ENCODE results near the gene ATP6V0B.

The ATP6V0B gene

DNA sequence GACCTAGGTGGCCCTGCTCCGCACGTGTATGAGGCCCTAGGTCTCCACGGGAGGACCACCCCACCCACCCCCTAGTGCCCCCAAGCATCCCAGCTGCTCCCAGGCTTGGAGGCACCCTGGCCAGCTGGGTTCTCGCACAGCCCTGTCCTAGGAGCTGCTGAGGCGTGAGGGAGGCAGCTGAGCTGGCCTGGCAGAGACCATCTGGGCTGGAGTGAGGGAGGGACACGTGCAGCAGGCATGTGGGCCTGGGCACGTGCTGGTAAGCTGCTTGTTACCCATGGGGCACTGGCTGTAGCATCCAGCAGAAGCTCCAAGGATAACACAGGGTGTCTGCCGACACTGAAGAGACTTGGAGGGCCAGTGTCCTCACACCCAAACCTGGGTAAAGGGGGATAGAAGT is 46.4 kb downstream of the ATP6V0B start:
- Histone ChIP-seq H3K9me3 (no peaks in the 10 kb centered on the region), H3K4me3 (ENCODE audit: low read depth in 1 of 2, low read length in 1 of 2) (no peak overlapping the region), H3K4me1 (ENCODE audit: control insufficient read depth in 1 of 2, insufficient read depth in 1 of 2, low read depth in 1 of 2, low read length in 1 of 2) (no peaks in the 10 kb centered on the region), H3K27ac (no peak overlapping the region), H3K36me3 (no peaks in the 10 kb centered on the region), H3K27me3 (no peaks in the 10 kb centered on the region)
- TF ChIP-seq, protein P1, sequence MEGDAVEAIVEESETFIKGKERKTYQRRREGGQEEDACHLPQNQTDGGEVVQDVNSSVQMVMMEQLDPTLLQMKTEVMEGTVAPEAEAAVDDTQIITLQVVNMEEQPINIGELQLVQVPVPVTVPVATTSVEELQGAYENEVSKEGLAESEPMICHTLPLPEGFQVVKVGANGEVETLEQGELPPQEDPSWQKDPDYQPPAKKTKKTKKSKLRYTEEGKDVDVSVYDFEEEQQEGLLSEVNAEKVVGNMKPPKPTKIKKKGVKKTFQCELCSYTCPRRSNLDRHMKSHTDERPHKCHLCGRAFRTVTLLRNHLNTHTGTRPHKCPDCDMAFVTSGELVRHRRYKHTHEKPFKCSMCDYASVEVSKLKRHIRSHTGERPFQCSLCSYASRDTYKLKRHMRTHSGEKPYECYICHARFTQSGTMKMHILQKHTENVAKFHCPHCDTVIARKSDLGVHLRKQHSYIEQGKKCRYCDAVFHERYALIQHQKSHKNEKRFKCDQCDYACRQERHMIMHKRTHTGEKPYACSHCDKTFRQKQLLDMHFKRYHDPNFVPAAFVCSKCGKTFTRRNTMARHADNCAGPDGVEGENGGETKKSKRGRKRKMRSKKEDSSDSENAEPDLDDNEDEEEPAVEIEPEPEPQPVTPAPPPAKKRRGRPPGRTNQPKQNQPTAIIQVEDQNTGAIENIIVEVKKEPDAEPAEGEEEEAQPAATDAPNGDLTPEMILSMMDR (IDR thresholded peaks at IDR 0.05): no peak

DNA sequence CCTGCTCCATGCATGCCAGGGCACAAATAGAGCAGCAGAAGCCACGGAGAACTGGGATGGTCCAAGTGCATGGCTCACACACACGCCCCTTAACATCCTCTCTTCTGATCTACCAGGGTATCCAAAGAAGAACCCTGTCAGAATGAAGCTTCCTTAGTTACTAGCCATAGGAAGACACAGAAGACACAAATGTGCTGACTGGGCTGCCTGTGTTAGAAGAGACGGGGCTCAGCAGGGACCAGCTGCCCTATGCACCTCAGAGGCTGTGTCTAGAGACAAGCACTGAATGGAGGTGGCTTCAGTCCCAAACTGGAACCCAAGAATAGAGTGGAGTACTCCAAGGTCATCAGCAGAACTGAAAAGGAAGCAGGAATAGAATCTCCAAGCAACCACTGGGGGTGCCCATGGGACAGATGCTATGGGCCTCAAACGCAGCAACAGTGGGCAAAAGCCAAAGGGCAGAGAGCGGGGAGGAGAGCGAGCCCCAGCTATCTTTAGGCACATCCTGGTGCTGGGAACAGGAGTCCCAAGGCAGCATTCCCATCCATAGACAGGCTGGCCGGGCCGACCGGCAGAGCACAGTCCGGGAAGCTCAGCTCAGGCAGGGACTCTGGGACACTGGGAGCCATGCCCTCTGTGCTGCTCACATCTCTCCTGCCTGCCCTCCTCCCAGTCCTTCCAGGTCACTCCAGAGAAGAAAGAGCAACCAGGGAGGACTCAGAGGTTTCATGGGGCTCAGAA is 47.0 kb downstream of the ATP6V0B start:
- Histone ChIP-seq H3K4me1 (ENCODE audit: control insufficient read depth in 1 of 2, insufficient read depth in 1 of 2, low read depth in 1 of 2, low read length in 1 of 2) (no peaks in the 10 kb centered on the region), H3K27me3 (no peaks in the 10 kb centered on the region), H3K36me3 (no peaks in the 10 kb centered on the region), H3K27ac (no peak overlapping the region), H3K9me3 (no peaks in the 10 kb centered on the region), H3K4me3 (ENCODE audit: low read depth in 1 of 2, low read length in 1 of 2) (no peak overlapping the region)
- TF ChIP-seq, protein P1 (IDR thresholded peaks at IDR 0.05): no peak

DNA sequence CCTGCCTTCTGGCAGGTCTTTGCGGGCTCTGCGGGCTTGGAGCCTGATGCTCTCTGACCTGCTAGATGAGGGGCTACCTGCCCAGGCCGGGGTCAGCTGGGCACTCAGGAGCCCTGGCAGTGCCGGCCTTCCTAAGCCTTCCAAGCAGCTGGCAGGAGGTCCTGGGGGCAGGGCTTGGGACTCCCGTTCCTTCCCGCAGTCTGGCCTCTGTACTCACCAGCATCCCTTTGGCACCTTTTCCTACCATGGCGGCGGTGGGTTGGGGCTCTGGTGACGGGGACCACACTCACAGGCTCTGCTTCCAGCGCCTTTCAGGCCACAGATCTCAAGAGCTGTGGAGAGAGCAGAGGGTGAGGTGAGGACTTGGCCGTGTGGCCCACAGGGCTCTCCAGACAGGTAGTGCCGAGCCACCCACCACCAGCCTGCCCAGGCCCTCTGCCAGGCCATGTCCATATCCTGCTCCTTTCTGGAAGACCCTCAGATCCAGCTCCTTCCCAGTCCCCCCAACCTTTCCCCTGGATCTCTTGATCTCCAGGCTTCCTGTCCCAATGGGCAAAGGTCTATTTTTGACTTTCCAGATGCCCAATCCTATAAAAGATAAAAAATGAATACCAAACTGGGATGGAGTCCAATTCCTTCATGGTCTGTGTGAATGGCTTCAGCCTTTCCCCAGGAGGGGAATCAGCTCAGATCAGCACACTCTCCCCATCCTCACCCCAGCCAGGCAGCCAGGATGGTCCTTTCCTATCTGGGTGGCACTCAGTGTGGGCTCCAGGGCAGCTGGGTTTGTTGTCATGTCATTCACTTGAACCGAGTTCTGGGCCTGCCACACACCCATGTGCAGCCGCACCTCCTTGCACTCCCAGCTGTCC is 49.5 kb downstream of the ATP6V0B start:
- TF ChIP-seq, protein P1 (IDR thresholded peaks at IDR 0.05): no peak
- Histone ChIP-seq H3K4me1 (ENCODE audit: control insufficient read depth in 1 of 2, insufficient read depth in 1 of 2, low read depth in 1 of 2, low read length in 1 of 2) (peaks cover 2 to 3% of the 10 kb centered on the region in 2 experiments), H3K27me3 (peaks cover 11% of the 10 kb centered on the region), H3K36me3 (no peaks in the 10 kb centered on the region), H3K4me3 (ENCODE audit: low read depth in 1 of 2, low read length in 1 of 2) (no peak overlapping the region), H3K9me3 (no peaks in the 10 kb centered on the region), H3K27ac (no peak overlapping the region)

DNA sequence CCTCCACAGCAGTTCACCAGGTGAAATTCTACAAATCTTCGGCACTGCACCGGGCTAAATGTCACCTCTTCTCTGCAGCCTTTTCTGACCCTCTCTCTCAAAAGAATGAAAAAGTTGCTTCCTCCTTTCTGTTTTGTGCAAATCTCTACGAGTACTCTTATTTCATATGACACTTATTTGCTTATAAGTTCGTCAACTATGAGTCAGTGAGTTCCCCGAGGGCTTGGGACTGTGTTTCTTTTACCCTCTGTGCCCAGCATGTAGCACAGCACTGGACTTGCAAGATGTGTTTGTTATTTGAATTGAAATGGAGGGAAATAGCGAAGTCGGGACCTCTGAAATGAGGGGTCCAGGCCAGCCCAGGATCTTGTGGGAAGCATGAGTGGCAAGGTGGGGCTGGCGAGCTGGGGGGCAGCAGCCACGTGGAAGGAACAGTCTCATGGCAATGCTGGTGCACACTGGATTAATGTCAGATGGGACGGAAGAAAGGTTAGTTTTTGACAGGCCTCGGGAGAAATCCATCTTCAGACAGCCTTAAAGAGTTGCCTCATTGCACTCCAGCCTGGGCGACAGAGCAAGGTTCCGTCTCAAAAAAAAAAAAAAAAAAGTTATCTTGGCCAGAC is 50.3 kb downstream of the ATP6V0B start:
- H3K27ac ChIP-seq: no peak overlapping the region
- no peaks in the 10 kb centered on the region for H3K36me3 ChIP-seq
- H3K4me3 ChIP-seq (ENCODE audit: low read depth in 1 of 2, low read length in 1 of 2): no peak overlapping the region
- no peaks in the 10 kb centered on the region for H3K9me3 ChIP-seq
- peaks cover 15% of the 10 kb centered on the region for H3K27me3 ChIP-seq
- TF ChIP-seq, protein P1 (IDR thresholded peaks at IDR 0.05): no peak
- H3K4me1 ChIP-seq (ENCODE audit: control insufficient read depth in 1 of 2, insufficient read depth in 1 of 2, low read depth in 1 of 2, low read length in 1 of 2): peaks cover 8% of the 10 kb centered on the region in 2 experiments

DNA sequence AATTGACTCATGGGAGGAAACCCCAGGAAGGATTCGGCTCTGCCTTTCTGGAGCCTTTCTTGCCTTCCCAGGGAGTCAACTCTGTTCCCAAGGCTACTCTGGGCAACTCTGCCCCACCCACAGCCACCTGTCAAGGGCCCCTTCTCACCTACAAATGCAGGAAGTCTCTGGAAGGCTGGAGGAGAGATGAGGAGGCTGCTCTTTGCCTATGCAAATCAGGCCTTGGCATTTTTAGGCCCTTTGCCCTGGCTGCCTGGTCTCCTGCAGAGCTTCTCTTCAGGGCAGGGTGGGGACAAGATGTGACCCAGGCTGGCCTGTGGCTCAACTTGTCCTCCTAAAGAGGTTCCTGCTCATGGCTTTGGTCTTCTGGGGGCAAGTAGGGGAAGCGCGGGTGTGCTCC is 51.1 kb downstream of the ATP6V0B start:
- H3K36me3 ChIP-seq: no peaks in the 10 kb centered on the region
- no peak overlapping the region for H3K4me3 ChIP-seq (ENCODE audit: low read depth in 1 of 2, low read length in 1 of 2)
- no peaks in the 10 kb centered on the region for H3K9me3 ChIP-seq
- H3K27me3 ChIP-seq: peaks cover 22% of the 10 kb centered on the region
- TF ChIP-seq, protein P1 (IDR thresholded peaks at IDR 0.05): no peak
- H3K4me1 ChIP-seq (ENCODE audit: control insufficient read depth in 1 of 2, insufficient read depth in 1 of 2, low read depth in 1 of 2, low read length in 1 of 2): peaks cover 12 to 13% of the 10 kb centered on the region in 2 experiments
- no peak overlapping the region for H3K27ac ChIP-seq

All from neutrophil (primary cell).